HCT116 (cell line): ENCODE measurements around the gene EXD3. TPM values are rescaled to one million over a fixed set of nuclear protein-coding genes. Genes with fewer than 3 reads are reported as not detected.

Experiments used
- ATAC-seq: fragments of 200-7000 bp; cut with Tn5 transposase; 2 replicates; pipeline ENCODE4 v1.9.1; 2020; ENCODE audit warnings: mild to moderate bottlenecking, moderate library complexity
- BruUV-seq: library from RNA; stranded (reverse); fragments of 400-500 nt; replicated peaks from 2 replicates; lab custom pipeline; 2021; lab: Mats Ljungman, UMichigan
- CTCF ChIA-PET: fragments of 300-600 bp; sonication (Branson Sonifier 250); formaldehyde crosslinking; loops from one replicate; lab custom pipeline; 2021; ENCODE audit warnings: antibody characterized with exemption; lab: Charles Lee
- POLR2A ChIA-PET: fragments of 300-600, 350-600 bp; sonication (Branson Sonifier 250); formaldehyde crosslinking; loops from one replicate; lab custom pipeline; 2021; ENCODE audit warnings: antibody characterized with exemption; lab: Charles Lee
- RAD21 ChIA-PET, 2 experiments: fragments of 300-600 bp; sonication (Branson Sonifier 250); formaldehyde crosslinking; loops; one replicate each; lab custom pipeline; 2023; ENCODE audit warnings: low total read pairs in 2 of 2; ENCODE audit not compliant: uncharacterized antibody in 2 of 2, unreplicated experiment in 2 of 2, low non-redundant PET in 1 of 2; lab: Charles Lee
- DNase-seq: peaks from one replicate; pipeline ENCODE4 v3.0.0-alpha.2; 2010; ENCODE audit warnings: low read depth, low spot score
- H2AFZ ChIP-seq: fragments of 200-600 bp; shearing (Covaris generic), sonication (generic); 2 replicates; pipeline ENCODE4 v1.6.1; 2017; ENCODE audit warnings: low read depth, mixed run types, mixed read lengths, antibody characterized with exemption, low read length; ENCODE audit not compliant: poor library complexity, severe bottlenecking
- H3K27ac ChIP-seq: 2 replicates; pipeline ENCODE4 v1.5.1; 2012; ENCODE audit warnings: low read depth, low read length
- H3K27me3 ChIP-seq: fragments of 200-600 bp; sonication (generic); 2 replicates; pipeline ENCODE4 v1.6.1; 2016; ENCODE audit warnings: mixed run types, low read length, mixed read lengths; ENCODE audit not compliant: insufficient read depth
- H3K36me3 ChIP-seq, 2 experiments: fragments of 200-500 bp in 1 of 2; fragments of 200-600 bp in 1 of 2; sonication (Bioruptor generic) in 1 of 2; sonication (generic) in 1 of 2; 2 replicates each; pipeline versions ENCODE4 v1.5.1 to v1.6.1; 2014 to 2016; ENCODE audit warnings: low read length in 2 of 2, inconsistent platforms in 1 of 2, mixed read lengths in 1 of 2, mixed run types in 1 of 2; ENCODE audit not compliant: insufficient read depth in 2 of 2, control insufficient read depth in 1 of 2
- H3K4me1 ChIP-seq, 2 experiments: fragments of 200-600 bp in 1 of 2; sonication (generic) in 1 of 2; 2 replicates each; pipeline versions ENCODE4 v1.5.1 to v1.6.1; 2012 to 2017; ENCODE audit warnings: low read length in 2 of 2, inconsistent platforms in 1 of 2, mild to moderate bottlenecking in 1 of 2, mixed read lengths in 1 of 2, mixed run types in 1 of 2, moderate library complexity in 1 of 2; ENCODE audit not compliant: insufficient read depth in 2 of 2, control insufficient read depth in 1 of 2
- H3K4me2 ChIP-seq: fragments of 200-600 bp; sonication (generic); 2 replicates; pipeline ENCODE4 v1.6.1; 2017; ENCODE audit warnings: mixed run types, low read length, mixed read lengths
- H3K4me3 ChIP-seq, 2 experiments: fragments of 200-600 bp in 1 of 2; sonication (generic) in 1 of 2; replicated peaks in 1 of 2; 2 replicates each; pipeline ENCODE4 v1.5.1; 2011 to 2016; ENCODE audit warnings: low read length in 2 of 2, control low read depth in 1 of 2, low read depth in 1 of 2, mild to moderate bottlenecking in 1 of 2, mixed read lengths in 1 of 2, mixed run types in 1 of 2
- H3K79me2 ChIP-seq: fragments of 200-600 bp; sonication (generic); 2 replicates; pipeline ENCODE4 v1.6.1; 2017; ENCODE audit warnings: mild to moderate bottlenecking, mixed run types, low read length, moderate library complexity, mixed read lengths; ENCODE audit not compliant: insufficient read depth
- H3K9ac ChIP-seq: fragments of 200-600 bp; sonication (generic); 2 replicates; pipeline ENCODE4 v1.6.1; 2016; ENCODE audit warnings: low read length, mixed read lengths
- H3K9me2 ChIP-seq: fragments of 200-600 bp; sonication (generic), shearing (Covaris generic); 2 replicates; pipeline ENCODE4 v1.6.1; 2017; ENCODE audit warnings: mixed run types, mild to moderate bottlenecking, moderate library complexity; ENCODE audit not compliant: insufficient read depth
- H3K9me3 ChIP-seq, 2 experiments: fragments of 200-500 bp in 1 of 2; fragments of 200-600 bp in 1 of 2; sonication (Bioruptor generic) in 1 of 2; sonication (generic) in 1 of 2; 2 replicates each; pipeline ENCODE4 v1.6.1; 2014 to 2017; ENCODE audit warnings: low read length in 2 of 2, mixed read lengths in 2 of 2, inconsistent platforms in 1 of 2, low read depth in 1 of 2, mild to moderate bottlenecking in 1 of 2, mixed run types in 1 of 2, moderate library complexity in 1 of 2; ENCODE audit not compliant: control insufficient read depth in 1 of 2, insufficient read depth in 1 of 2
- H4K20me1 ChIP-seq: fragments of 200-600 bp; sonication (generic), shearing (Covaris generic); 2 replicates; pipeline ENCODE4 v1.6.1; 2017; ENCODE audit warnings: mixed run types, mild to moderate bottlenecking, moderate library complexity; ENCODE audit not compliant: insufficient read depth
- CBX3 ChIP-seq: IDR thresholded peaks from 2 replicates; pipeline ENCODE4 v1.6.1; 2012; ENCODE audit warnings: low read depth
- CEBPB ChIP-seq: IDR thresholded peaks from 2 replicates; pipeline ENCODE4 v1.6.1; 2012; ENCODE audit warnings: low read depth
- EZH2phosphoT487 ChIP-seq: fragments of 200-600 bp; IDR thresholded peaks from 2 replicates; pipeline ENCODE4 v1.6.1; 2018; ENCODE audit warnings: antibody characterized with exemption, borderline replicate concordance
- FOSL1 ChIP-seq: IDR thresholded peaks from 2 replicates; pipeline ENCODE4 v1.6.1; 2012; ENCODE audit warnings: low read depth
- RAD21 ChIP-seq: IDR thresholded peaks from 2 replicates; pipeline ENCODE4 v1.6.1; 2012; ENCODE audit warnings: low read depth, mild to moderate bottlenecking
- SIN3A ChIP-seq: IDR thresholded peaks from 2 replicates; pipeline ENCODE4 v1.6.1; 2012; ENCODE audit warnings: low read depth
- SP1 ChIP-seq: IDR thresholded peaks from 2 replicates; pipeline ENCODE4 v1.6.1; 2012; ENCODE audit warnings: low read depth
- ZNF274 ChIP-seq: fragments of 200-500 bp; sonication (Bioruptor generic); IDR thresholded peaks from 2 replicates; pipeline ENCODE4 v1.6.1; 2014; ENCODE audit warnings: mild to moderate bottlenecking, low read depth, low read length, inconsistent platforms
- intact Hi-C: fragments of 100-400 bp; cut with micrococcal nuclease; formaldehyde crosslinking; loops from 2 replicates; pipeline ENCODE4 v1.10.0; 2022
- total RNA-seq: library from RNA; stranded (reverse); gene quantifications from one replicate; pipeline ENCODE4 v1.2.1, GENCODE V29; 2021; ENCODE audit not compliant: unreplicated experiment
- TF ChIP-seq, protein P1 (sequence below): IDR thresholded peaks from 2 replicates; pipeline ENCODE4 v1.6.1; 2012; ENCODE audit warnings: low read depth
- TF ChIP-seq, protein P2 (sequence below): IDR thresholded peaks from 2 replicates; pipeline ENCODE4 v1.6.1; 2012
- TF ChIP-seq, protein P3 (sequence below): IDR thresholded peaks from 2 replicates; pipeline ENCODE4 v1.6.1; 2011; ENCODE audit warnings: mild to moderate bottlenecking, low read length, moderate library complexity; ENCODE audit not compliant: insufficient replicate concordance; ENCODE audit errors: extremely low read depth
- TF ChIP-seq, protein P4 (sequence below): IDR thresholded peaks from 2 replicates; pipeline ENCODE4 v1.6.1; 2012

EXD3 gene
- total RNA-seq, 1 experiment from 2014 or later, result 25.4 TPM

DNA sequence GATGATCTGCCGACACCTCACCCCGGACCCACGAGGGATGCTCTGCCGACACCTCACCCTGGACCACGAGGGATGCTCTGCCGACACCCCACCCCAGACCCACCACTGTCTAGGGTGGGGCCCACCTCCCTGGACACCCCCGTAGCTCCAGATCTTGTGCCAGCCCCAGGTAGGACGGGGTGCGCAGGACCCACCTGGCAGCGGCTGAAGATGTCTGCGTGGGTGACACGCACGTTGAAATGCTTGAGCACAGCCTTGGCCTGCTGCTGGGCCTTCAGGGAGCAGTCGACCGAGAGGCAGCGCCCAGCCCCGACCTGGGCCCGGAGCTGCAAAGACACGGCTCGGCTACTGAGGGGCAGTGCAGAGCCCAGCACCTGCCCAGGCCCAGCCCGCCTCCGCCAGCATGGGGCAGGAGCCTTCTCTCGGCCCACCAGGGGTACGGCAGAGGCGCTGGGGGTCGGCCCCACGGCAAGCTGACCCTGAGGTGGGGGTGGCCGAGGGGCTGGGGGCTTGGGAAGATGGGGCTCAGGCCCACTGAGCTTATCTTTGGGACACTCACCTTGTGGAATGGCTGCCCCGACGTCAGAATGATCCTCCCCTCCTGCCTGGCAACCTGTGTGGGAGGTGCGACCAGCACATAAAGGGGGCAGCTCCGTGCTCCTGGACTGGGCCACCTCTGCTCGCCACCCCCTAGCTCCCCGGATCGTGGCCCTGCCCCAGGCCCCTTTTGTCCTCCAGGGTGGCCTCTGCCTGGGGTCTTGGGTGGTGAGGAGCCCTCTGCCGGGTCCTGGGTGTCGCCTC lies 99.2 kb downstream of the EXD3 start:
- no peaks in the 10 kb centered on the region for H3K9me3 ChIP-seq
- ChIA-PET RAD21 (no interaction called here), CTCF (interaction anchor here (1.5 kb wide), 1 partner anchor 22 kb away, joined by 4 read pairs; the partner anchor contains the start of gene NRARP), POLR2A (no interaction called here)
- H2AFZ ChIP-seq, result no peak overlapping the region
- no peaks in the 10 kb centered on the region for H3K4me1 ChIP-seq
- no peak for ATAC-seq
- H3K4me2 ChIP-seq, result no peak overlapping the region
- H3K27ac ChIP-seq, result no peak overlapping the region
- H3K27me3 ChIP-seq, result peaks cover 22% of the 10 kb centered on the region
- H3K4me3 ChIP-seq, result no peak overlapping the region
- DNase-seq, result no peak
- BruUV-seq, result no TSS peak
- intact Hi-C loops, result no loop called here
- no peak overlapping the region for H3K9ac ChIP-seq
- H4K20me1 ChIP-seq, result no peaks in the 10 kb centered on the region
- TF ChIP-seq FOSL1, result no peak
- TF ChIP-seq, protein P1, sequence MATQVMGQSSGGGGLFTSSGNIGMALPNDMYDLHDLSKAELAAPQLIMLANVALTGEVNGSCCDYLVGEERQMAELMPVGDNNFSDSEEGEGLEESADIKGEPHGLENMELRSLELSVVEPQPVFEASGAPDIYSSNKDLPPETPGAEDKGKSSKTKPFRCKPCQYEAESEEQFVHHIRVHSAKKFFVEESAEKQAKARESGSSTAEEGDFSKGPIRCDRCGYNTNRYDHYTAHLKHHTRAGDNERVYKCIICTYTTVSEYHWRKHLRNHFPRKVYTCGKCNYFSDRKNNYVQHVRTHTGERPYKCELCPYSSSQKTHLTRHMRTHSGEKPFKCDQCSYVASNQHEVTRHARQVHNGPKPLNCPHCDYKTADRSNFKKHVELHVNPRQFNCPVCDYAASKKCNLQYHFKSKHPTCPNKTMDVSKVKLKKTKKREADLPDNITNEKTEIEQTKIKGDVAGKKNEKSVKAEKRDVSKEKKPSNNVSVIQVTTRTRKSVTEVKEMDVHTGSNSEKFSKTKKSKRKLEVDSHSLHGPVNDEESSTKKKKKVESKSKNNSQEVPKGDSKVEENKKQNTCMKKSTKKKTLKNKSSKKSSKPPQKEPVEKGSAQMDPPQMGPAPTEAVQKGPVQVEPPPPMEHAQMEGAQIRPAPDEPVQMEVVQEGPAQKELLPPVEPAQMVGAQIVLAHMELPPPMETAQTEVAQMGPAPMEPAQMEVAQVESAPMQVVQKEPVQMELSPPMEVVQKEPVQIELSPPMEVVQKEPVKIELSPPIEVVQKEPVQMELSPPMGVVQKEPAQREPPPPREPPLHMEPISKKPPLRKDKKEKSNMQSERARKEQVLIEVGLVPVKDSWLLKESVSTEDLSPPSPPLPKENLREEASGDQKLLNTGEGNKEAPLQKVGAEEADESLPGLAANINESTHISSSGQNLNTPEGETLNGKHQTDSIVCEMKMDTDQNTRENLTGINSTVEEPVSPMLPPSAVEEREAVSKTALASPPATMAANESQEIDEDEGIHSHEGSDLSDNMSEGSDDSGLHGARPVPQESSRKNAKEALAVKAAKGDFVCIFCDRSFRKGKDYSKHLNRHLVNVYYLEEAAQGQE, result no peak
- no peak for TF ChIP-seq EZH2phosphoT487
- TF ChIP-seq CEBPB, result no peak
- TF ChIP-seq, protein P2, sequence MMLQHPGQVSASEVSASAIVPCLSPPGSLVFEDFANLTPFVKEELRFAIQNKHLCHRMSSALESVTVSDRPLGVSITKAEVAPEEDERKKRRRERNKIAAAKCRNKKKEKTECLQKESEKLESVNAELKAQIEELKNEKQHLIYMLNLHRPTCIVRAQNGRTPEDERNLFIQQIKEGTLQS, result no peak
- TF ChIP-seq CBX3, result no peak
- no peak for TF ChIP-seq SIN3A
- no peak for TF ChIP-seq SP1
- TF ChIP-seq RAD21, result no peak
- no peak for TF ChIP-seq ZNF274
- TF ChIP-seq, protein P3, sequence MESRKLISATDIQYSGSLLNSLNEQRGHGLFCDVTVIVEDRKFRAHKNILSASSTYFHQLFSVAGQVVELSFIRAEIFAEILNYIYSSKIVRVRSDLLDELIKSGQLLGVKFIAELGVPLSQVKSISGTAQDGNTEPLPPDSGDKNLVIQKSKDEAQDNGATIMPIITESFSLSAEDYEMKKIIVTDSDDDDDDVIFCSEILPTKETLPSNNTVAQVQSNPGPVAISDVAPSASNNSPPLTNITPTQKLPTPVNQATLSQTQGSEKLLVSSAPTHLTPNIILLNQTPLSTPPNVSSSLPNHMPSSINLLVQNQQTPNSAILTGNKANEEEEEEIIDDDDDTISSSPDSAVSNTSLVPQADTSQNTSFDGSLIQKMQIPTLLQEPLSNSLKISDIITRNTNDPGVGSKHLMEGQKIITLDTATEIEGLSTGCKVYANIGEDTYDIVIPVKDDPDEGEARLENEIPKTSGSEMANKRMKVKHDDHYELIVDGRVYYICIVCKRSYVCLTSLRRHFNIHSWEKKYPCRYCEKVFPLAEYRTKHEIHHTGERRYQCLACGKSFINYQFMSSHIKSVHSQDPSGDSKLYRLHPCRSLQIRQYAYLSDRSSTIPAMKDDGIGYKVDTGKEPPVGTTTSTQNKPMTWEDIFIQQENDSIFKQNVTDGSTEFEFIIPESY, result no peak
- TF ChIP-seq, protein P4, sequence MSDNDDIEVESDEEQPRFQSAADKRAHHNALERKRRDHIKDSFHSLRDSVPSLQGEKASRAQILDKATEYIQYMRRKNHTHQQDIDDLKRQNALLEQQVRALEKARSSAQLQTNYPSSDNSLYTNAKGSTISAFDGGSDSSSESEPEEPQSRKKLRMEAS, result no peak
- no peaks in the 10 kb centered on the region for H3K36me3 ChIP-seq
- no peaks in the 10 kb centered on the region for H3K9me2 ChIP-seq
- H3K79me2 ChIP-seq, result no peaks in the 10 kb centered on the region
